Hematopoietic multipotent progenitor cell treated with erythropoietin and hydrocortisone succinate and interleukin-3 and kit ligand, for 17 days (in vitro differentiated cells): Measurements from ENCODE around the gene ELL3.

Source experiments
- DNase-seq: peaks from one replicate; pipeline ENCODE4 v3.0.0-alpha.2; 2015; ENCODE audit warnings: low spot score

The ELL3 gene

GRCh38 chr15:43723151-43723550 is 53.6 kb downstream of the ELL3 start:
- DNase-seq, result no peak
